Vagina (tissue), 2 donors: ENCODE measurements around the gene TATDN2.

Experiments
- CTCF ChIP-seq, 3 experiments: fragments of 450-650 bp in 2 of 3; fragments of 200-600 bp in 1 of 3; sonication (generic) in 1 of 3; IDR thresholded peaks; one replicate each; pipeline ENCODE4 v1.5.1; 2017 to 2019; ENCODE audit warnings: antibody characterized with exemption in 3 of 3, mild to moderate bottlenecking in 2 of 3, moderate library complexity in 2 of 3
- POLR2AphosphoS5 ChIP-seq, 2 donors: sonication (generic); formaldehyde crosslinking; IDR thresholded peaks; one replicate each; pipeline ENCODE4 v1.9.0; 2017; ENCODE audit warnings: antibody characterized with exemption in 2 of 2, mild to moderate bottlenecking in 2 of 2, low read depth in 1 of 2; ENCODE audit not compliant: insufficient read depth in 1 of 2

- TF ChIP-seq POLR2AphosphoS5 (IDR thresholded peaks at IDR 0.05; ENCODE audit: insufficient read depth in 1 of 2, low read depth in 1 of 2), result no peak
- no peak for TF ChIP-seq CTCF (IDR thresholded peaks at IDR 0.05)
Observed at GRCh38 chr3:10321630-10322351, 73.5 kb downstream of the TATDN2 start.
